IgD-negative memory B cell (primary cell): ENCODE measurements around the gene GAS2L2. TPM values are rescaled to one million over a fixed set of nuclear protein-coding genes. Genes with fewer than 3 reads are reported as not detected.
"Not testable (repeated sequence)": the region's sequence is repeated elsewhere in the genome, so short reads cannot be mapped to it uniquely, and the experiment has no call there.

Source experiments
- H3K27ac Mint-ChIP-seq, 3 donors: one replicate each; pipeline ENCODE4 v1.8.0; 2020 to 2022; ENCODE audit warnings: mild to moderate bottlenecking in 3 of 3, mixed read lengths in 3 of 3, moderate library complexity in 1 of 3
- H3K27me3 Mint-ChIP-seq: one replicate; pipeline ENCODE4 v1.8.0; 2021; ENCODE audit warnings: mixed read lengths
- H3K36me3 Mint-ChIP-seq: one replicate; pipeline ENCODE4 v1.8.0; 2020; ENCODE audit warnings: mild to moderate bottlenecking, mixed read lengths
- H3K4me1 Mint-ChIP-seq, 3 donors: one replicate each; pipeline ENCODE4 v1.8.0; 2020 to 2022; ENCODE audit warnings: mixed read lengths in 3 of 3, mild to moderate bottlenecking in 1 of 3
- H3K4me3 Mint-ChIP-seq, 4 donors: one replicate each; pipeline ENCODE4 v1.8.0; 2020 to 2022; ENCODE audit warnings: mild to moderate bottlenecking in 4 of 4, mixed read lengths in 4 of 4, moderate library complexity in 3 of 4
- H3K9me3 Mint-ChIP-seq, 3 donors: one replicate each; pipeline ENCODE4 v1.8.0; 2020 to 2021; ENCODE audit warnings: mixed read lengths in 3 of 3, mild to moderate bottlenecking in 1 of 3
- polyA plus RNA-seq: library from polyadenylated mRNA; unstranded; fragments of 300-500 nt; fragmentation: Illumina TruSeq; gene quantifications from one replicate; pipeline ENCODE4 v1.2.3, GENCODE V29; 2021

Gene GAS2L2
- polyA plus RNA-seq, 1 donor from 2014 or later = not detected

GRCh38 chr17:35764123-35764991 lies 11.3 kb upstream of the GAS2L2 start:
- peak overlapping the region in 2 of 3 donors; percentile 51 to 95 for H3K27ac Mint-ChIP-seq
- H3K27me3 Mint-ChIP-seq = peaks cover 1% of the 10 kb centered on the region
- H3K4me1 Mint-ChIP-seq = peaks cover 0 to 6% (median 6%) of the 10 kb centered on the region in 3 donors
- no peaks in the 10 kb centered on the region for H3K9me3 Mint-ChIP-seq
- H3K36me3 Mint-ChIP-seq = no peaks in the 10 kb centered on the region
- H3K4me3 Mint-ChIP-seq = peak overlapping the region; percentile 82 to 99 (median 96)

- Mint-ChIP-seq H3K27me3 (no peaks in the 10 kb centered on the region), H3K27ac (no peak overlapping the region), H3K36me3 (no peaks in the 10 kb centered on the region), H3K4me3 (peak overlapping the region; percentile 82 to 99 (median 96)), H3K9me3 (no peaks in the 10 kb centered on the region), H3K4me1 (peaks cover 0 to 6% (median 6%) of the 10 kb centered on the region in 3 donors)
These were observed 10.7 kb upstream of the GAS2L2 start for GRCh38 chr17:35763767-35764122.

DNA sequence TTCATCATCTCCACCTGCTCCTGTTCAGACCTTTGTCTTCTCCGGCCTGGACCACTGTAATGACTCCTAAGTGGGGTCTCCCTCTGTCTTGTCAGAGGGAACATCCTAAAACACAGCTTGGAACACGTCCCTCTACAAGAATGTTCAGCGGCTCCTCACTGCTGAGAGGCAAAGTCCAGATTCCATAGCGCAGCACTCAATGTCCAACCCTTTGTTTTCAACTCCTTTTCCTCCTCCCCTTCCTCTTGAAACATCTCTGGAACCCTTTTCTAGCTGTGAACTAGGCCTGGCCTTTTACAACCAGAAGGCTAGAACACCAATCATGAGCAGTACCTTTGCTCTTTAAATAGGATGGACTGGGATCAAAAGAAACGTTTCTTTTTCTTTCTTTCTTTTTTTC lies 8.6 kb upstream of the GAS2L2 start:
- Mint-ChIP-seq H3K36me3 (no peaks in the 10 kb centered on the region), H3K27me3 (no peaks in the 10 kb centered on the region), H3K4me3 (no peak overlapping the region), H3K9me3 (no peaks in the 10 kb centered on the region), H3K27ac (no peak overlapping the region), H3K4me1 (peaks cover 0 to 6% (median 0%) of the 10 kb centered on the region in 3 donors)

GRCh38 chr17:35760587-35760986 lies 7.5 kb upstream of the GAS2L2 start, which contains the start of gene C17orf50:
Gene C17orf50, plus strand, starts transcription at chr17:35760887. Its CDS starts 55 bp downstream, at chr17:35760942.
- Mint-ChIP-seq H3K27ac (no peak within 1 kb of the TSS), H3K36me3 (no peaks in the 10 kb centered on the region), H3K4me3 (no peak within 1 kb of the TSS), H3K4me1 (peaks cover 5 to 8% (median 5%) of the 10 kb centered on the region in 3 donors), H3K27me3 (no peaks in the 10 kb centered on the region), H3K9me3 (no peaks in the 10 kb centered on the region)

- H3K27ac Mint-ChIP-seq = no peak overlapping the region
- peaks cover 2 to 11% (median 7%) of the 10 kb centered on the region in 3 donors for H3K4me1 Mint-ChIP-seq
- no peaks in the 10 kb centered on the region for H3K9me3 Mint-ChIP-seq
- peaks cover 2% of the 10 kb centered on the region for H3K36me3 Mint-ChIP-seq
- H3K4me3 Mint-ChIP-seq = no peak overlapping the region
- H3K27me3 Mint-ChIP-seq = peaks cover 1% of the 10 kb centered on the region
These were observed 4.2 kb upstream of the GAS2L2 start for GRCh38 chr17:35757243-35757642.

- H3K4me3 Mint-ChIP-seq = no peak overlapping the region
- peaks cover 4 to 11% (median 7%) of the 10 kb centered on the region in 3 donors for H3K4me1 Mint-ChIP-seq
- peaks cover 2% of the 10 kb centered on the region for H3K36me3 Mint-ChIP-seq
- H3K9me3 Mint-ChIP-seq = no peaks in the 10 kb centered on the region
- peaks cover 26% of the 10 kb centered on the region for H3K27me3 Mint-ChIP-seq
- H3K27ac Mint-ChIP-seq = no peak overlapping the region
These were observed 568 bp downstream of the GAS2L2 start for GRCh38 chr17:35752471-35752870.

- H3K4me1 Mint-ChIP-seq = peaks cover 4 to 11% (median 8%) of the 10 kb centered on the region in 3 donors
- not testable (repeated sequence) for H3K36me3 Mint-ChIP-seq, H3K27ac Mint-ChIP-seq, H3K4me3 Mint-ChIP-seq, H3K9me3 Mint-ChIP-seq
- peaks cover 27% of the 10 kb centered on the region for H3K27me3 Mint-ChIP-seq
These were observed 1.5 kb downstream of the GAS2L2 start for GRCh38 chr17:35751541-35751940.

GRCh38 chr17:35750526-35751395 lies 2.3 kb downstream of the GAS2L2 start:
- Mint-ChIP-seq H3K9me3 (no peaks in the 10 kb centered on the region), H3K36me3 (peaks cover 2% of the 10 kb centered on the region), H3K4me1 (peaks cover 2 to 5% (median 4%) of the 10 kb centered on the region in 3 donors), H3K27me3 (peaks cover 27% of the 10 kb centered on the region), H3K4me3 (peak overlapping the region in 1 of 4 donors; percentile 17), H3K27ac (no peak overlapping the region)

- Mint-ChIP-seq H3K27me3 (peaks cover 27% of the 10 kb centered on the region), H3K9me3 (no peaks in the 10 kb centered on the region), H3K27ac (no peak overlapping the region), H3K4me3 (no peak overlapping the region), H3K36me3 (no peaks in the 10 kb centered on the region), H3K4me1 (peaks cover 2% of the 10 kb centered on the region in 3 donors)
These were observed 3.3 kb downstream of the GAS2L2 start for GRCh38 chr17:35749560-35750412.

GRCh38 chr17:35748979-35749378 lies 4.1 kb downstream of the GAS2L2 start:
- Mint-ChIP-seq H3K4me3 (no peak overlapping the region), H3K27me3 (peaks cover 31% of the 10 kb centered on the region), H3K36me3 (no peaks in the 10 kb centered on the region), H3K27ac (no peak overlapping the region), H3K4me1 (peaks cover 0 to 2% (median 2%) of the 10 kb centered on the region in 3 donors), H3K9me3 (no peaks in the 10 kb centered on the region)

GRCh38 chr17:35748341-35748841 lies 4.6 kb downstream of the GAS2L2 start:
- H3K4me1 Mint-ChIP-seq = peaks cover 2 to 4% (median 2%) of the 10 kb centered on the region in 3 donors
- H3K27ac Mint-ChIP-seq = no peak overlapping the region
- H3K4me3 Mint-ChIP-seq = peak overlapping the region in 1 of 4 donors; percentile 47
- H3K36me3 Mint-ChIP-seq = no peaks in the 10 kb centered on the region
- no peaks in the 10 kb centered on the region for H3K9me3 Mint-ChIP-seq
- H3K27me3 Mint-ChIP-seq = peaks cover 31% of the 10 kb centered on the region

DNA sequence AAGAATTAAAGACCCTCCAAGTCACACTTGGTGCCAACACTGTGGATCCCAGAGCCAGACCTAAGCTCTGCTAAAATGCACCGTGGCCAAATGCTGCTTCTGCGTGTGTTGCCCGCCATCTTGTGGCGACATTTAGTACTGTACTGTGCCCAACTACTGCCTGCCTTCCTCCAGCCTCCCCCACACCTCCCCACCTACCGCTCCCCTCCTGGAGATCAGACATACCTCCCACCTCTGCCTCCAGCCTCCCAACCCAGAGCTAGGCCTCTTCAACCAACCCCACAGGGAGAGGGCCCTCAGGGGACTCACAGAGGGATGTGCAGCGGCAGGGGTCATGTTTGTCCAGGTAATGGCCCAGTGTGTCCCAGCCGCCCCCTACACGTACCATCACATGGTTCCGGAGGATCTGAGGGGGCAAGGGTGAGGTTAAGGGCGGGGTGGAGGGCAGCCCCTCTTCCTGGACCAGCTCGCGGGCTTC lies 5.5 kb downstream of the GAS2L2 start:
- H3K27me3 Mint-ChIP-seq = peaks cover 34% of the 10 kb centered on the region
- H3K4me1 Mint-ChIP-seq = peaks cover 2 to 4% (median 2%) of the 10 kb centered on the region in 3 donors
- no peaks in the 10 kb centered on the region for H3K36me3 Mint-ChIP-seq
- H3K27ac Mint-ChIP-seq = no peak overlapping the region
- H3K9me3 Mint-ChIP-seq = no peaks in the 10 kb centered on the region
- no peak overlapping the region for H3K4me3 Mint-ChIP-seq

DNA sequence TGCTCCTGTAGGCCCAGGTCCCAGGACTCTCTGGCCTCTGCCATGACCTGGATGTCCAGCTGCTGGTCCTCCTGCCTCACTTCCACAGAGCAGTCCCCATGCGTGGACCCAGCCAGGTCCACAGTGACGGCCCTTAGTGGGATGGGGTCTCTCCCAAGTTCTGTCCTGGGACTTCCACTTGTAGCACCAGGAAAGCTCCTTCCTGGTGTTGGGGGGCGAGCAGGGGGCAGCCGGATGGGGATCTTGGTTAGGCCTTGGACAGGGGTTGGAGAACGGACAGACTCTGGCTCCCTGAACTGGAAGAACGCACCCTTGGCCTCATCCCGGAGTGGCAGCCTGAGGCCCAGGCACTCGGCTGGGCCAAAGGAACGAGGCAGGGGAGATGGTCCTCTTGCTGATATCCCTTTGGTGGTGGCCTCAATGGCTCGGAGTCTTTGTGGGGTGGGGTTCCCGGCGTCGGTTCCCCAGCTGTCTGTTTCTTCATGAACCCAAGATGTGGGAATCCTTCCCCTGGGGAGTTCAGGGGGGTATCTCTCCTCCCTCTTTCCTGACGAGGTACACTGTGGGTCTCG lies 7.2 kb downstream of the GAS2L2 start:
- Mint-ChIP-seq H3K27me3 (peaks cover 36% of the 10 kb centered on the region), H3K4me1 (peaks cover 4% of the 10 kb centered on the region in 3 donors), H3K36me3 (peaks cover 1% of the 10 kb centered on the region), H3K9me3 (no peaks in the 10 kb centered on the region), H3K4me3 (no peak overlapping the region), H3K27ac (no peak overlapping the region)

- H3K27ac Mint-ChIP-seq = no peak overlapping the region
- H3K27me3 Mint-ChIP-seq = peaks cover 32% of the 10 kb centered on the region
- H3K4me1 Mint-ChIP-seq = peaks cover 4% of the 10 kb centered on the region in 3 donors
- H3K9me3 Mint-ChIP-seq = no peaks in the 10 kb centered on the region
- no peak overlapping the region for H3K4me3 Mint-ChIP-seq
- peaks cover 1% of the 10 kb centered on the region for H3K36me3 Mint-ChIP-seq
These were observed 7.8 kb downstream of the GAS2L2 start for GRCh38 chr17:35745246-35745645.
